Vagina (tissue), 2 donors: Measurements from ENCODE around the gene LGR6.

Experiments
- POLR2A ChIP-seq, 2 donors: fragments of 450-650 bp; IDR thresholded peaks; one replicate each; pipeline ENCODE4 v1.6.1; 2017; ENCODE audit warnings: antibody characterized with exemption in 2 of 2, mild to moderate bottlenecking in 2 of 2, moderate library complexity in 2 of 2
- POLR2AphosphoS5 ChIP-seq, 2 donors: sonication (generic); formaldehyde crosslinking; IDR thresholded peaks; one replicate each; pipeline ENCODE4 v1.9.0; 2017; ENCODE audit warnings: antibody characterized with exemption in 2 of 2, mild to moderate bottlenecking in 2 of 2, low read depth in 1 of 2; ENCODE audit not compliant: insufficient read depth in 1 of 2
- TF ChIP-seq, protein P1 (sequence below), 3 experiments: fragments of 450-650 bp in 2 of 3; fragments of 200-600 bp in 1 of 3; sonication (generic) in 1 of 3; IDR thresholded peaks; one replicate each; pipeline ENCODE4 v1.5.1; 2017 to 2019; ENCODE audit warnings: antibody characterized with exemption in 3 of 3, mild to moderate bottlenecking in 2 of 3, moderate library complexity in 2 of 3

DNA sequence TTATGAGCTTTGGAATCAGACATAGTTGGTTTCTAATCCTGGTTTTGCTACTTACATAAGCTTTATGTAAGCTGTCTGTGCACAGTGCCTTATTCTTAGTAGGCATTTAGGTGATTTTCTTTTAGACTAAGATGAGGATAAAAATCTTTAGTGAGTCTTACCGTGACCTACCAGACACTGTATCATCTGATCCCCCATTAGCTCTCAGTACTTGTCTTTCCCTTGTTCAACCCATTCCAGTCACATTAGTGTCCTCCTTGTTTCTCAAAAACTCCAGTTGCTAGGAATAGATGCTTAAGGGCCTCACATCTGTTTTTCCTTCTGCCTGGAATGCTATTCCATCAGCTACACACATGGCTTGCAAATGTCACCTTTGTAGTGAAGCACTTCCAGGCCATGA is 173.7 kb downstream of the LGR6 start:
- TF ChIP-seq, protein P1, sequence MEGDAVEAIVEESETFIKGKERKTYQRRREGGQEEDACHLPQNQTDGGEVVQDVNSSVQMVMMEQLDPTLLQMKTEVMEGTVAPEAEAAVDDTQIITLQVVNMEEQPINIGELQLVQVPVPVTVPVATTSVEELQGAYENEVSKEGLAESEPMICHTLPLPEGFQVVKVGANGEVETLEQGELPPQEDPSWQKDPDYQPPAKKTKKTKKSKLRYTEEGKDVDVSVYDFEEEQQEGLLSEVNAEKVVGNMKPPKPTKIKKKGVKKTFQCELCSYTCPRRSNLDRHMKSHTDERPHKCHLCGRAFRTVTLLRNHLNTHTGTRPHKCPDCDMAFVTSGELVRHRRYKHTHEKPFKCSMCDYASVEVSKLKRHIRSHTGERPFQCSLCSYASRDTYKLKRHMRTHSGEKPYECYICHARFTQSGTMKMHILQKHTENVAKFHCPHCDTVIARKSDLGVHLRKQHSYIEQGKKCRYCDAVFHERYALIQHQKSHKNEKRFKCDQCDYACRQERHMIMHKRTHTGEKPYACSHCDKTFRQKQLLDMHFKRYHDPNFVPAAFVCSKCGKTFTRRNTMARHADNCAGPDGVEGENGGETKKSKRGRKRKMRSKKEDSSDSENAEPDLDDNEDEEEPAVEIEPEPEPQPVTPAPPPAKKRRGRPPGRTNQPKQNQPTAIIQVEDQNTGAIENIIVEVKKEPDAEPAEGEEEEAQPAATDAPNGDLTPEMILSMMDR (IDR thresholded peaks at IDR 0.05), result no peak
- no peak for TF ChIP-seq POLR2AphosphoS5 (IDR thresholded peaks at IDR 0.05; ENCODE audit: insufficient read depth in 1 of 2, low read depth in 1 of 2)
- TF ChIP-seq POLR2A (IDR thresholded peaks at IDR 0.05), result no peak
